Effector memory CD8-positive, alpha-beta T cell (primary cell): ENCODE measurements around the gene OXSR1.

Source experiments
- ATAC-seq: fragments of 150-1000 bp; cut with Tn5 transposase; replicated peaks from 2 replicates; pipeline ENCODE4 v1.10.0; 2021; ENCODE audit warnings: mild to moderate bottlenecking, moderate library complexity
- DNase-seq, 3 experiments: peaks; one replicate each; pipeline ENCODE4 v3.0.0; 2021
- H3K27ac Mint-ChIP-seq, 2 donors: one replicate each; pipeline ENCODE4 v1.8.0; 2022; ENCODE audit warnings: mild to moderate bottlenecking in 2 of 2, mixed read lengths in 2 of 2, moderate library complexity in 2 of 2
- H3K27me3 Mint-ChIP-seq, 2 donors: one replicate each; pipeline ENCODE4 v1.8.0; 2022; ENCODE audit warnings: mixed read lengths in 2 of 2
- H3K36me3 Mint-ChIP-seq: one replicate; pipeline ENCODE4 v1.8.0; 2022; ENCODE audit warnings: mild to moderate bottlenecking, moderate library complexity, mixed read lengths; ENCODE audit not compliant: insufficient read depth
- H3K4me1 Mint-ChIP-seq, 2 donors: one replicate each; pipeline ENCODE4 v1.8.0; 2022; ENCODE audit warnings: low read depth in 2 of 2, mixed read lengths in 2 of 2
- H3K4me3 Mint-ChIP-seq, 2 donors: one replicate each; pipeline ENCODE4 v1.8.0; 2022; ENCODE audit warnings: mild to moderate bottlenecking in 2 of 2, mixed read lengths in 2 of 2, moderate library complexity in 2 of 2
- H3K9me3 Mint-ChIP-seq, 2 donors: one replicate each; pipeline ENCODE4 v1.8.0; 2022; ENCODE audit warnings: mixed read lengths in 2 of 2

Gene OXSR1

DNA sequence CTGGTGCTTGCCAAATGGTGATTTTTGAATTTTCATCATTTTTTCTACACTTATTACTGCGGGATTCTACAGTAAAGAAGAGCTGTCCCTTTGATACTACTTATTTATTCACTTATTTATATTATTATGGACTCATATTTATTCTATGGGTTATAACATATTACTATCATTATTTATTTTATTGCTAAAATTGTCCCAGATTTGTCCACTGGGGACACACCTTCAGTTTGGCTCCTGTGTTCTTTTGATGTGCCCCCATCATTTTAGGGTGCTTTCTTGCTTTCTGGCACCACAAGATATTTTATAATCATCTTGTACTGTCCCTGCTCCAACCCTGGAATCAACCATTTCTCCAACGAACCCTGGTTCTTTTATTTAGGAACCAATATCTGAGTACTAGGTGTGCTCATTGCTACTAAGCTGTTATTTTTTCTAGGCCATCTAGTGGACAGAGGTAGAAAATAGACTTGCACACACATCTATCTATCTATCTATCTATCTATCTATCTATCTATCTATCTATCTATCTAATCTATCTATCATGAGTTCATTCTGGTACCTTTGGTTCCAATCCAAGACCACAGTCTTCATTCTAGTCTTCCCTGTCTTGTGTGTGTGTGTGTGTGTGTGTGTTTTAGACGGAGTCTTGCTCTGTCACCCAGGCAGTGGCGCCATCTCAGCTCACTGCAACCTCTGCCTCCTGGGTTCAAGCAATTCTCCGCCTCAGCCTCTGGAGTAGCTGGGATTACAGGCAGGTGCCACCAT is 132.8 kb downstream of the OXSR1 start:
- peaks cover 23 to 31% of the 10 kb centered on the region in 2 donors for H3K27me3 Mint-ChIP-seq
- H3K4me1 Mint-ChIP-seq, result no peaks in the 10 kb centered on the region
- DNase-seq, result no peak
- no peak overlapping the region for H3K27ac Mint-ChIP-seq
- no peak for ATAC-seq
- H3K9me3 Mint-ChIP-seq, result no peaks in the 10 kb centered on the region
- no peak overlapping the region for H3K4me3 Mint-ChIP-seq
- peaks cover 3% of the 10 kb centered on the region for H3K36me3 Mint-ChIP-seq
